ENCODE results near the gene SCO1. TPM values are rescaled to one million over a fixed set of nuclear protein-coding genes. Genes with fewer than 3 reads are reported as not detected.

Gene SCO1
- total and polyA plus RNA-seq, 2 donors (not counting 3 experiments of a cell fraction or from before 2014, with no cell fraction given): 11.9 to 30.8 TPM

GRCh38 chr17:10724546-10725195, 27.3 kb upstream of the SCO1 start:
- Histone ChIP-seq H3K9me1 (replicated peaks; ENCODE audit: control insufficient read depth, extremely low read depth, insufficient read depth, low read length) (no peaks in the 10 kb centered on the region), H3K4me2 (ENCODE audit: insufficient read depth, low read length) (no peak overlapping the region), H3K27me3 (ENCODE audit: control insufficient read depth in 2 of 2, insufficient read depth in 2 of 2, low read length in 2 of 2) (no peaks in the 10 kb centered on the region), H3K36me3 (ENCODE audit: control insufficient read depth in 2 of 2, extremely low read depth in 1 of 2, insufficient read depth in 2 of 2, low read length in 2 of 2) (no peaks in the 10 kb centered on the region), H3K79me2 (ENCODE audit: control insufficient read depth, insufficient read depth, low read length) (no peaks in the 10 kb centered on the region), H3K9ac (replicated peaks; ENCODE audit: extremely low read depth, insufficient read depth, low read length) (no peak overlapping the region), H3K27ac (ENCODE audit: insufficient read depth, low read depth, low read length) (no peak overlapping the region), H3K4me1 (ENCODE audit: control insufficient read depth, extremely low read depth, insufficient read depth, low read length) (no peaks in the 10 kb centered on the region), H4K20me1 (replicated peaks; ENCODE audit: control insufficient read depth, extremely low read depth, insufficient read depth, low read length) (no peaks in the 10 kb centered on the region), H2AFZ (ENCODE audit: low read depth, low read length) (no peak overlapping the region), H3K4me3 (replicated peaks in 1 of 3; ENCODE audit: insufficient read depth in 1 of 3, low read depth in 1 of 3, low read length in 3 of 3) (no peak overlapping the region), H3K9me3 (replicated peaks; ENCODE audit: control insufficient read depth, insufficient read depth, low read length) (no peaks in the 10 kb centered on the region)
- TF ChIP-seq EZH2 (IDR thresholded peaks at IDR 0.05; ENCODE audit: borderline replicate concordance, low read depth, low read length, severe bottlenecking) (no peak), CTCF (IDR thresholded peaks at IDR 0.05; ENCODE audit: extremely low read depth in 1 of 2, insufficient read depth in 1 of 2, low read depth in 1 of 2, low read length in 2 of 2) (no peak), JUN (IDR thresholded peaks at IDR 0.05; ENCODE audit: borderline replicate concordance, insufficient read depth, insufficient read length, low read depth) (no peak), FOS (IDR thresholded peaks at IDR 0.05; ENCODE audit: borderline replicate concordance, insufficient read depth, low read length) (no peak), MAX (IDR thresholded peaks at IDR 0.05; ENCODE audit: insufficient read depth, insufficient read length) (no peak), GATA2 (IDR thresholded peaks at IDR 0.05; ENCODE audit: insufficient read depth, insufficient read length, low read depth, low read length) (no peak), MYC (IDR thresholded peaks at IDR 0.05; ENCODE audit: low read depth, low read length) (no peak), POLR2AphosphoS5 (IDR thresholded peaks at IDR 0.05; ENCODE audit: insufficient read depth, low read depth, low read length) (no peak), POLR2A (IDR thresholded peaks at IDR 0.05; ENCODE audit: low read depth, low read length) (no peak)
- ChIA-PET CTCF (no interaction called here), POLR2A (no interaction called here)
- DNase-seq (ENCODE audit: low read depth, low spot score) (no peak), FAIRE-seq (no peak)
- intact Hi-C loops (cut with micrococcal nuclease): no loop called here
- dilution Hi-C loops (cut with MboI; ENCODE audit: extremely low pct_ligation_motif_present, low sequenced_read_pairs): no loop called here
- no TSS peak for BruUV-seq (replicated peaks)
